Cardiac muscle cell (in vitro differentiated cells and primary cell): ENCODE measurements around the gene ANO1. TPM values are rescaled to one million over a fixed set of nuclear protein-coding genes. Genes with fewer than 3 reads are reported as not detected.

Source experiments
- DNase-seq, 2 donors: peaks; one replicate each; pipeline versions ENCODE4 v3.0.0 to v3.0.0-alpha.2; 2010 to 2017; ENCODE audit warnings: low read depth in 1 of 2, low spot score in 1 of 2
- H3K27ac ChIP-seq: fragments of 200-600 bp; sonication (generic); 2 replicates; pipeline ENCODE4 v1.5.1; 2016
- H3K27me3 ChIP-seq: fragments of 200-600 bp; sonication (generic); 2 replicates; pipeline ENCODE4 v1.6.0; 2016; ENCODE audit warnings: control low read depth
- H3K36me3 ChIP-seq: fragments of 200-600 bp; sonication (generic); 2 replicates; pipeline ENCODE4 v1.5.1; 2016; ENCODE audit warnings: control low read depth
- H3K4me1 ChIP-seq: fragments of 200-600 bp; sonication (generic); 2 replicates; pipeline ENCODE4 v1.8.1; 2017; ENCODE audit warnings: low read depth, mild to moderate bottlenecking, mixed run types
- H3K4me3 ChIP-seq: fragments of 200-600 bp; sonication (generic); 2 replicates; pipeline ENCODE4 v1.5.1; 2016; ENCODE audit warnings: mild to moderate bottlenecking
- H3K9me3 ChIP-seq: fragments of 200-600 bp; sonication (generic); 2 replicates; pipeline ENCODE4 v1.5.1; 2017; ENCODE audit warnings: low read depth, mild to moderate bottlenecking, control low read depth
- CTCF ChIP-seq: IDR thresholded peaks from 2 replicates; pipeline ENCODE4 v1.5.1; 2012; ENCODE audit warnings: low read depth, mild to moderate bottlenecking, low read length
- polyA plus RNA-seq: library from polyadenylated mRNA; unstranded; fragments of >200 nt; fragmentation: Nextera tagmentation; extraction: Ambion mirVana; gene quantifications from 2 replicates; pipeline ENCODE4 v1.2.1, GENCODE V29; 2016
- total RNA-seq: library from RNA; depleted of rRNA; stranded (reverse); fragments of >200 nt; gene quantifications from 2 replicates; pipeline ENCODE4 v1.2.3, GENCODE V29; 2016

The ANO1 gene
- total and polyA plus RNA-seq, 2 experiments from 2014 or later: 0.09 to 0.86 TPM

- peak in 1 of 2 donors; percentile 27 for DNase-seq
- no peak overlapping the region for H3K4me3 ChIP-seq
- TF ChIP-seq CTCF: no peak
- H3K27ac ChIP-seq: no peak overlapping the region
- H3K27me3 ChIP-seq: no peaks in the 10 kb centered on the region
- no peaks in the 10 kb centered on the region for H3K4me1 ChIP-seq
- no peaks in the 10 kb centered on the region for H3K36me3 ChIP-seq
- H3K9me3 ChIP-seq: no peaks in the 10 kb centered on the region
These were observed 51.0 kb downstream of the ANO1 start for GRCh38 chr11:70129051-70129592.

- DNase-seq: no peak
- Histone ChIP-seq H3K9me3 (no peaks in the 10 kb centered on the region), H3K27ac (no peak overlapping the region), H3K27me3 (no peaks in the 10 kb centered on the region), H3K36me3 (no peaks in the 10 kb centered on the region), H3K4me1 (peaks cover 8% of the 10 kb centered on the region), H3K4me3 (no peak overlapping the region)
- no peak for TF ChIP-seq CTCF
These were observed 52.5 kb downstream of the ANO1 start for GRCh38 chr11:70130636-70131035.

GRCh38 chr11:70131606-70132190 lies 53.6 kb downstream of the ANO1 start:
- Histone ChIP-seq H3K4me3 (no peak overlapping the region), H3K36me3 (no peaks in the 10 kb centered on the region), H3K9me3 (no peaks in the 10 kb centered on the region), H3K27me3 (no peaks in the 10 kb centered on the region), H3K4me1 (peaks cover 9% of the 10 kb centered on the region), H3K27ac (no peak overlapping the region)
- no peak for TF ChIP-seq CTCF
- no peak for DNase-seq

GRCh38 chr11:70132641-70133040 lies 54.5 kb downstream of the ANO1 start:
- no peak for DNase-seq
- Histone ChIP-seq H3K27ac (no peak overlapping the region), H3K27me3 (no peaks in the 10 kb centered on the region), H3K9me3 (no peaks in the 10 kb centered on the region), H3K4me3 (no peak overlapping the region), H3K4me1 (peaks cover 9% of the 10 kb centered on the region), H3K36me3 (no peaks in the 10 kb centered on the region)
- TF ChIP-seq CTCF: no peak

- no peak overlapping the region for H3K4me3 ChIP-seq
- no peak overlapping the region for H3K27ac ChIP-seq
- DNase-seq: no peak
- no peaks in the 10 kb centered on the region for H3K36me3 ChIP-seq
- no peaks in the 10 kb centered on the region for H3K9me3 ChIP-seq
- peaks cover 9% of the 10 kb centered on the region for H3K4me1 ChIP-seq
- no peaks in the 10 kb centered on the region for H3K27me3 ChIP-seq
- TF ChIP-seq CTCF: no peak
These were observed 55.7 kb downstream of the ANO1 start for GRCh38 chr11:70133771-70134335.
